B cell (primary cell): ENCODE data around the gene CD209. TPM values are rescaled to one million over a fixed set of nuclear protein-coding genes. Genes with fewer than 3 reads are reported as not detected.
A peak's percentile ranks its signal among the peaks of the same experiment; 100 is the strongest.

Source experiments
- ATAC-seq: fragments of 200-7000 bp; cut with Tn5 transposase; one replicate; pipeline ENCODE4 v1.10.0; 2021; ENCODE audit warnings: low read depth, mild to moderate bottlenecking, moderate number of reproducible peaks, moderate library complexity
- CTCF ChIA-PET: fragments of 350-600 bp; sonication (Branson Sonifier 250); formaldehyde crosslinking; loops from one replicate; lab custom pipeline; 2021; ENCODE audit warnings: antibody characterized with exemption, inconsistent platforms; lab: Charles Lee
- POLR2A ChIA-PET: fragments of 350-600 bp; sonication (Branson Sonifier 250); formaldehyde crosslinking; loops from one replicate; lab custom pipeline; 2021; ENCODE audit warnings: antibody characterized with exemption; lab: Charles Lee
- DNase-seq: peaks from one replicate; pipeline ENCODE4 v3.0.0; 2013
- H2AFZ ChIP-seq: 2 replicates; pipeline ENCODE4 v1.6.1; 2012; ENCODE audit warnings: mild to moderate bottlenecking, low read depth, low read length; ENCODE audit not compliant: insufficient read depth, poor library complexity, severe bottlenecking
- H3K27ac ChIP-seq, 2 donors: 1 replicate in 1 of 2; 2 replicates in 1 of 2; pipeline ENCODE4 v1.5.1; 2012 to 2013; ENCODE audit warnings: low read length in 2 of 2, mild to moderate bottlenecking in 2 of 2, moderate library complexity in 1 of 2
- H3K27me3 ChIP-seq, 4 experiments: fragments of 200-600 bp in 1 of 4; sonication (generic) in 1 of 4; replicated peaks in 1 of 4; 1 replicate in 2 of 4; 2 replicates in 2 of 4; pipeline versions ENCODE4 v1.6.1 to v1.7.0; 2013 to 2016; ENCODE audit warnings: low read length in 3 of 4, mild to moderate bottlenecking in 2 of 4, mixed read lengths in 1 of 4, moderate library complexity in 1 of 4; ENCODE audit not compliant: insufficient read depth in 4 of 4, control insufficient read depth in 3 of 4; ENCODE audit errors: control extremely low read depth in 1 of 4
- H3K36me3 ChIP-seq, 2 experiments: replicated peaks in 1 of 2; 1 replicate in 1 of 2; 2 replicates in 1 of 2; pipeline versions ENCODE4 v1.6.1 to v1.7.1; 2013; ENCODE audit warnings: low read length in 1 of 2; ENCODE audit not compliant: insufficient read depth in 2 of 2, control insufficient read depth in 1 of 2; ENCODE audit errors: control extremely low read depth in 1 of 2, extremely low read depth in 1 of 2
- H3K4me1 ChIP-seq, 2 donors: fragments of 200-600 bp in 1 of 2; sonication (generic) in 1 of 2; 1 replicate in 1 of 2; 2 replicates in 1 of 2; pipeline versions ENCODE4 v1.5.1 to v1.6.1; 2013 to 2017; ENCODE audit warnings: low read length in 2 of 2; ENCODE audit not compliant: control insufficient read depth in 2 of 2, insufficient read depth in 2 of 2
- H3K4me2 ChIP-seq: replicated peaks from 2 replicates; pipeline ENCODE3; 2012; ENCODE audit warnings: mild to moderate bottlenecking, low read depth, low read length; ENCODE audit not compliant: poor library complexity, severe bottlenecking
- H3K4me3 ChIP-seq, 5 experiments: fragments of 200-600 bp in 1 of 5; sonication (generic) in 1 of 5; 1 replicate in 3 of 5; 2 replicates in 2 of 5; pipeline versions ENCODE4 v1.5.1 to v1.7.0; 2011 to 2016; ENCODE audit warnings: low read length in 4 of 5, mild to moderate bottlenecking in 4 of 5, low read depth in 2 of 5, control low read depth in 1 of 5, moderate library complexity in 1 of 5; ENCODE audit not compliant: insufficient read depth in 1 of 5; ENCODE audit errors: control extremely low read depth in 1 of 5, extremely low read depth in 1 of 5
- H3K79me2 ChIP-seq: fragments of 200-600 bp; sonication (generic); one replicate; pipeline ENCODE4 v1.6.0; 2016; ENCODE audit warnings: low read length; ENCODE audit not compliant: control insufficient read depth, insufficient read depth
- H3K9ac ChIP-seq: fragments of 200-600 bp; sonication (generic); 2 replicates; pipeline ENCODE4 v1.6.1; 2017; ENCODE audit warnings: mild to moderate bottlenecking, low read length, moderate library complexity
- H3K9me3 ChIP-seq, 3 donors: one replicate each; pipeline versions ENCODE4 v1.6.1 to v1.7.1; 2013; ENCODE audit warnings: low read length in 2 of 3; ENCODE audit not compliant: control insufficient read depth in 2 of 3, insufficient read depth in 1 of 3; ENCODE audit errors: control extremely low read depth in 1 of 3
- H4K20me1 ChIP-seq: 2 replicates; pipeline ENCODE4 v1.6.0; 2012; ENCODE audit warnings: mild to moderate bottlenecking, low read length; ENCODE audit not compliant: insufficient read depth, control insufficient read depth, poor library complexity, severe bottlenecking
- H3K27ac Mint-ChIP-seq: one replicate; pipeline ENCODE4 v1.8.0; 2021; ENCODE audit warnings: mixed read lengths
- H3K27me3 Mint-ChIP-seq: one replicate; pipeline ENCODE4 v1.8.0; 2021; ENCODE audit warnings: mixed read lengths
- H3K4me1 Mint-ChIP-seq: one replicate; pipeline ENCODE4 v1.8.0; 2021; ENCODE audit warnings: mixed read lengths
- H3K4me3 Mint-ChIP-seq: one replicate; pipeline ENCODE4 v1.8.0; 2021; ENCODE audit warnings: mixed read lengths
- H3K9me3 Mint-ChIP-seq: one replicate; pipeline ENCODE4 v1.8.0; 2022; ENCODE audit warnings: mixed read lengths; ENCODE audit not compliant: insufficient read depth
- EZH2 ChIP-seq: IDR thresholded peaks from 2 replicates; pipeline ENCODE4 v1.6.1; 2012; ENCODE audit warnings: borderline replicate concordance, low read depth, mild to moderate bottlenecking, moderate library complexity, low read length; ENCODE audit not compliant: insufficient read depth, poor library complexity, severe bottlenecking
- WGBS: methylation state at CpG from one replicate; pipeline ENCODE4 v1.1.5; 2013; ENCODE audit warnings: missing lambda C conversion rate; ENCODE audit not compliant: insufficient coverage; 5-methylcytosine and 5-hydroxymethylcytosine counted together
- intact Hi-C: fragments of 100-400 bp; cut with micrococcal nuclease; formaldehyde crosslinking; loops from one replicate; pipeline ENCODE4 v1.10.0; 2022
- polyA plus RNA-seq: library from polyadenylated mRNA; depleted of rRNA; stranded (reverse); fragments of >200 nt; gene quantifications from 2 replicates; pipeline ENCODE4 v1.2.3, GENCODE V29; 2012
- total RNA-seq, 2 donors: library from RNA; stranded (reverse); fragments of 120-200 nt in 1 of 2; gene quantifications; 1 replicate in 1 of 2; 2 replicates in 1 of 2; pipeline versions ENCODE4 v1.2.3 to v1.2.4, GENCODE V29; 2013 to 2022
- TF ChIP-seq, protein P1 (sequence below): fragments of 200-600 bp; IDR thresholded peaks from one replicate; pipeline ENCODE4 v1.8.0; 2022; ENCODE audit warnings: antibody characterized with exemption, mild to moderate bottlenecking

CD209 gene
- total and polyA plus RNA-seq, 2 donors (not counting 1 experiment from before 2014, with no cell fraction given), result 0.10 TPM; not detected in 1

DNA sequence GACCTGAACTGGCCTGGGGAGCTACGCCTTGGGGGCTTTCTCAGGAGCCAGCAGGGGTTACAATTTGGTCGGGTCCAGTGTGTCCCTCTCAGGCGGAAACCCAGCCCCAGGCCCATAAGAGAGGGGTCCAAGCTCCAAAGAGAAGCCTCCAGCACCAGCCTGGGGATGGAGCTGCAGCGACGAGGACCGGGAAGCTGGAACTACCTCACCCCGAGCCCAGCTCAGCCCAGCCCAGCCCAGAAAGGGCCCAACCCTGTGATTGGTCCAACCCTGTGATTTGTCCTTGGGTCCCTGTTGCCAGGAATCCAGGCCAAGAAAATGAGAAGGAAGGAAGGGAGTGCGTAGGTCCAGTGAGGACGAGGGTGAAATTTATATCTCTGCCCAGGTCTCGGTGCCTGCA, 39.8 kb upstream of the CD209 start:
- POLR2A ChIA-PET, result no interaction called here
- peak overlapping the region; percentile 62 for H3K4me3 Mint-ChIP-seq
- H3K27me3 ChIP-seq, result peaks cover 0 to 43% (median 25%) of the 10 kb centered on the region in 4 experiments
- WGBS, result 28% methylated on average over 10 of the region's 10 CpGs
- no peaks in the 10 kb centered on the region for H3K36me3 ChIP-seq
- H3K27ac ChIP-seq, result no peak overlapping the region
- H3K9me3 Mint-ChIP-seq, result no peaks in the 10 kb centered on the region
- CTCF ChIA-PET, result interaction anchor here (1.4 kb wide), 1 partner anchor 12 kb away, joined by 5 read pairs; no protein-coding TSS in a partner anchor
- no peak overlapping the region for H3K9ac ChIP-seq
- peaks cover 22% of the 10 kb centered on the region for H3K4me1 Mint-ChIP-seq
- peaks cover 0 to 33% (median 3%) of the 10 kb centered on the region in 3 donors for H3K9me3 ChIP-seq
- H2AFZ ChIP-seq, result no peak overlapping the region
- H3K27me3 Mint-ChIP-seq, result peaks cover 35% of the 10 kb centered on the region
- H3K27ac Mint-ChIP-seq, result no peak overlapping the region
- TF ChIP-seq EZH2, result no peak
- TF ChIP-seq, protein P1, sequence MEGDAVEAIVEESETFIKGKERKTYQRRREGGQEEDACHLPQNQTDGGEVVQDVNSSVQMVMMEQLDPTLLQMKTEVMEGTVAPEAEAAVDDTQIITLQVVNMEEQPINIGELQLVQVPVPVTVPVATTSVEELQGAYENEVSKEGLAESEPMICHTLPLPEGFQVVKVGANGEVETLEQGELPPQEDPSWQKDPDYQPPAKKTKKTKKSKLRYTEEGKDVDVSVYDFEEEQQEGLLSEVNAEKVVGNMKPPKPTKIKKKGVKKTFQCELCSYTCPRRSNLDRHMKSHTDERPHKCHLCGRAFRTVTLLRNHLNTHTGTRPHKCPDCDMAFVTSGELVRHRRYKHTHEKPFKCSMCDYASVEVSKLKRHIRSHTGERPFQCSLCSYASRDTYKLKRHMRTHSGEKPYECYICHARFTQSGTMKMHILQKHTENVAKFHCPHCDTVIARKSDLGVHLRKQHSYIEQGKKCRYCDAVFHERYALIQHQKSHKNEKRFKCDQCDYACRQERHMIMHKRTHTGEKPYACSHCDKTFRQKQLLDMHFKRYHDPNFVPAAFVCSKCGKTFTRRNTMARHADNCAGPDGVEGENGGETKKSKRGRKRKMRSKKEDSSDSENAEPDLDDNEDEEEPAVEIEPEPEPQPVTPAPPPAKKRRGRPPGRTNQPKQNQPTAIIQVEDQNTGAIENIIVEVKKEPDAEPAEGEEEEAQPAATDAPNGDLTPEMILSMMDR, result no peak
- H3K4me3 ChIP-seq, result no peak overlapping the region
- DNase-seq (no peak), ATAC-seq (no peak)
- H3K4me2 ChIP-seq, result no peak overlapping the region
- H4K20me1 ChIP-seq, result no peaks in the 10 kb centered on the region
- intact Hi-C loops, result no loop called here
- H3K4me1 ChIP-seq, result peaks cover 25% of the 10 kb centered on the region in 2 donors
- no peaks in the 10 kb centered on the region for H3K79me2 ChIP-seq

DNA sequence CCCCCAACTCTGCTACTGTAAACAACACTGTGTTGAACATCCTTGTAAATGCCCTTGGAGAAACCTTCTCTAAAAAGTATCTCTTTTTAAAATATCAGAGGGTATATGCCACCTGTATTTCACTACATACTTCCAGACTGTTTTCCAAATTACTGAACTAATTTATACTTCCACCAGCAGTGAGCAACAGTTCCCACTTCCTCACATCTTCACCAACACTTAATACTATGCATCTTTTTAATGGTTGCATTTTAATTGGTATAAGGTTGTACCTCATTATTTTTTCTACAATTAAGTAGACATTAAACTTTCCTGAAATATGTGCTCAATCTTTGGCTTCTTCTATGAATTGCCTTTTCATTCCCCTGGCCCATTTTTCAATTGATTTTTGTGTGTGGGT, 37.5 kb upstream of the CD209 start:
- Mint-ChIP-seq H3K27ac (no peak overlapping the region), H3K4me3 (no peak overlapping the region), H3K4me1 (peaks cover 17% of the 10 kb centered on the region), H3K27me3 (peaks cover 44% of the 10 kb centered on the region), H3K9me3 (no peaks in the 10 kb centered on the region)
- no peak overlapping the region for H3K27ac ChIP-seq
- no peak overlapping the region for H3K9ac ChIP-seq
- H3K4me2 ChIP-seq, result no peak overlapping the region
- no peaks in the 10 kb centered on the region for H3K36me3 ChIP-seq
- CTCF ChIA-PET, result interaction anchor here (1.0 to 1.8 kb wide), 2 partner anchors 15 to 217 kb away, joined by 3 to 6 read pairs; no protein-coding TSS in a partner anchor
- H3K27me3 ChIP-seq, result peaks cover 0 to 36% (median 24%) of the 10 kb centered on the region in 4 experiments
- no peaks in the 10 kb centered on the region for H3K79me2 ChIP-seq
- H3K4me3 ChIP-seq, result no peak overlapping the region
- TF ChIP-seq EZH2, result no peak
- TF ChIP-seq, protein P1, result no peak
- POLR2A ChIA-PET, result no interaction called here
- no peak overlapping the region for H2AFZ ChIP-seq
- H3K4me1 ChIP-seq, result peaks cover 24 to 25% of the 10 kb centered on the region in 2 donors
- ATAC-seq (no peak), DNase-seq (no peak)
- H3K9me3 ChIP-seq, result peaks cover 0 to 36% (median 3%) of the 10 kb centered on the region in 3 donors
- intact Hi-C loops, result no loop called here
- no peaks in the 10 kb centered on the region for H4K20me1 ChIP-seq
